HEK293T (cell line): ENCODE measurements around the gene DSCAM.

ENCODE experiments used
- BHLHE40 ChIP-seq: fragments of 450-650 bp; IDR thresholded peaks from 2 replicates; pipeline ENCODE4 v1.6.1; 2016; ENCODE audit warnings: mild to moderate bottlenecking, moderate library complexity, borderline replicate concordance
- ZNF384 ChIP-seq: fragments of 450-650 bp; IDR thresholded peaks from 2 replicates; pipeline ENCODE4 v1.6.1; 2016

DNA sequence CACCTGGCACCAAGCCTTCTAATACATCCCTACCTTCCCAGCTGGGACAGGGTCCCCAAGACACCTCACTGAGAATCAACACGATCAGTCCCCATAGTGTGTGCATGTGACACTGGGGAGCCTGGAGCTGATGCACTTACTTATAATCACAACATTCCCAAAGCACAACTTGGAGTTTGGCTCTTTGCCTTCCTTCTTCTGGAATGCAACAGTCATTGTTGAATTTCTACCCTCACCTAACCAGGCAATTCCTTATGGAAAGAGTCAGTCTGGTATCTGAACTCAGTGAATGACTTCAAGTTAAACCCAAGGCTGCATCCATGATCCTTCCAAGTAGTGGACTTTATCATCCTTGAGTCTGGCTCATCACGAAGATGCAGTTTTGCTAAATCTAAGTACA, 86.1 kb downstream of the DSCAM start:
- no peak for TF ChIP-seq BHLHE40
- no peak for TF ChIP-seq ZNF384
